ENCODE results near the gene BCL6. TPM values are rescaled to one million over a fixed set of nuclear protein-coding genes. Genes with fewer than 3 reads are reported as not detected.

BCL6 gene
- total RNA-seq, 1 donor from 2014 or later = 46.2 TPM

DNA sequence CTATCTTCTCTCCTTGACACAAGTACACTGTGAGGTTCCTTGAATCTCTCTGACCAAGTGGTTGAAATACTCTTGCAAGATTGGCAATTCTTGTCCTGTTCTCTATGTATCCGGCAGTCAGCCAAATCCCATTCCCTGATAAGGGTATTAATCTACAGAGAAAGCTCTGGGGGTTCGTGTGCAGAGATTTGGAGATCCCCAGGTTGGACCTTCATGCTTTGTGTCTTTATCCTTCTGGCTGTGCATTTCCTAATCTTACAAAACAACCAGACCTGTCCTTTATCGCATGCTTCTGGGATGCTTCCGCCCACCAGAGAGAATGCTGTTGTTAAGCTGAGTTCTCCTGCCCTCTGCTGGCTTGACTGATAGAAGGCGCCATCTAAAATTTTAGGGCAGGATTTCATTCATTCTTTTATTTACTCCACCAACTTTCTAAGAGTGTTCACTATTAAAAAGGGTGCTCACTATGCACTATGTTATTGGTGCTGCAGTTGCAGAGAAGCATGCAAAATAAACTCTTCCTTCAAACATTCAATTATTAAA lies 66.5 kb downstream of the BCL6 start:
- H3K27ac Mint-ChIP-seq (ENCODE audit: unreplicated experiment) = no peak overlapping the region
- no peak overlapping the region for H3K9ac ChIP-seq (ENCODE audit: low read length)
- H3K4me1 ChIP-seq (ENCODE audit: insufficient read depth, low read length) = no peaks in the 10 kb centered on the region
- H3K4me3 ChIP-seq (ENCODE audit: insufficient read depth, low read depth, low read length) = no peak overlapping the region
- H3K27ac ChIP-seq (ENCODE audit: low read depth, low read length) = no peak overlapping the region
- no peaks in the 10 kb centered on the region for H4K20me1 ChIP-seq (ENCODE audit: insufficient read depth, low read length)
- DNase-seq (ENCODE audit: low read depth) (peak; percentile 25), FAIRE-seq (peak; percentile 82)
- H3K4me1 Mint-ChIP-seq (ENCODE audit: low read depth, unreplicated experiment) = peaks cover 7% of the 10 kb centered on the region
- H3K4me2 ChIP-seq (ENCODE audit: low read length) = no peak overlapping the region
- H3K9me3 Mint-ChIP-seq (ENCODE audit: unreplicated experiment) = no peaks in the 10 kb centered on the region
- TF ChIP-seq EZH2 (IDR thresholded peaks at IDR 0.05; ENCODE audit: insufficient read depth, low read length) = no peak
- peak; percentile 81 for TF ChIP-seq CTCF (IDR thresholded peaks at IDR 0.05; ENCODE audit: insufficient read depth, low read depth, low read length)
- H3K79me2 ChIP-seq (ENCODE audit: insufficient read depth, low read length) = no peaks in the 10 kb centered on the region
- H3K36me3 Mint-ChIP-seq (ENCODE audit: low read depth, unreplicated experiment) = no peaks in the 10 kb centered on the region
- H3K36me3 ChIP-seq (ENCODE audit: insufficient read depth, low read length) = no peaks in the 10 kb centered on the region
- H3K27me3 Mint-ChIP-seq (ENCODE audit: low read depth, unreplicated experiment) = peaks cover 14% of the 10 kb centered on the region
- no peaks in the 10 kb centered on the region for H3K9me3 ChIP-seq (ENCODE audit: insufficient read depth, low read depth, low read length)
- no peak overlapping the region for H2AFZ ChIP-seq (ENCODE audit: low read depth, low read length)
- H3K4me3 Mint-ChIP-seq (ENCODE audit: unreplicated experiment) = no peak overlapping the region
- H3K27me3 ChIP-seq (ENCODE audit: insufficient read depth, low read length) = peaks cover 29% of the 10 kb centered on the region

DNA sequence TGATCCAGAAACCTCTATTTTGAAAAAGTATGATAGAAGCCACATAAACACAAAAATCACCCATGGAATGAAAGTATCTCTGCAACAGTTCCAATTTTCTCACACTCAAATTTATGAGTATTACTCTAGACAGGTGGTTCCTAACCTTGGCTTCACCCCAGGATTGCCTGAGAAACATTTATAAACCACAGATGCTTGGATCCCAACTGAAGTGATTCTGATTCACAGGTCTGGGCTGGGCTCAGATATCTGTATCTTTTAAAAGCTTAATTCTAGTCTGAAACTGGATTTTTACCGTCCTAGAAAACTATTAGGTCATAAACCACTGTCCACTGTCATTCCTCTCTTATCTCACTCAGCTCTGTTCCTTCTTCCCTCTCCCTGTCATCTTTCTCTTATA lies 67.7 kb downstream of the BCL6 start:
- Histone ChIP-seq H3K4me3 (ENCODE audit: insufficient read depth, low read depth, low read length) (no peak overlapping the region), H3K27ac (ENCODE audit: low read depth, low read length) (no peak overlapping the region), H3K4me2 (ENCODE audit: low read length) (no peak overlapping the region), H3K9ac (ENCODE audit: low read length) (no peak overlapping the region), H3K79me2 (ENCODE audit: insufficient read depth, low read length) (no peaks in the 10 kb centered on the region), H3K36me3 (ENCODE audit: insufficient read depth, low read length) (no peaks in the 10 kb centered on the region), H3K9me3 (ENCODE audit: insufficient read depth, low read depth, low read length) (no peaks in the 10 kb centered on the region), H3K4me1 (ENCODE audit: insufficient read depth, low read length) (no peaks in the 10 kb centered on the region), H4K20me1 (ENCODE audit: insufficient read depth, low read length) (no peaks in the 10 kb centered on the region), H3K27me3 (ENCODE audit: insufficient read depth, low read length) (peaks cover 37% of the 10 kb centered on the region), H2AFZ (ENCODE audit: low read depth, low read length) (no peak overlapping the region)
- H3K27ac Mint-ChIP-seq (ENCODE audit: unreplicated experiment) = no peak overlapping the region
- FAIRE-seq (no peak), DNase-seq (ENCODE audit: low read depth) (peak; percentile 24)
- TF ChIP-seq CTCF (IDR thresholded peaks at IDR 0.05; ENCODE audit: insufficient read depth, low read depth, low read length) (no peak), EZH2 (IDR thresholded peaks at IDR 0.05; ENCODE audit: insufficient read depth, low read length) (no peak)
- no peaks in the 10 kb centered on the region for H3K9me3 Mint-ChIP-seq (ENCODE audit: unreplicated experiment)
- peaks cover 14% of the 10 kb centered on the region for H3K27me3 Mint-ChIP-seq (ENCODE audit: low read depth, unreplicated experiment)
- peaks cover 13% of the 10 kb centered on the region for H3K4me1 Mint-ChIP-seq (ENCODE audit: low read depth, unreplicated experiment)
- H3K4me3 Mint-ChIP-seq (ENCODE audit: unreplicated experiment) = no peak overlapping the region
- H3K36me3 Mint-ChIP-seq (ENCODE audit: low read depth, unreplicated experiment) = no peaks in the 10 kb centered on the region

GRCh38 chr3:187673012-187673411 lies 72.3 kb downstream of the BCL6 start:
- Mint-ChIP-seq H3K27me3 (ENCODE audit: low read depth, unreplicated experiment) (peaks cover 42% of the 10 kb centered on the region), H3K9me3 (ENCODE audit: unreplicated experiment) (peaks cover 3% of the 10 kb centered on the region), H3K36me3 (ENCODE audit: low read depth, unreplicated experiment) (no peaks in the 10 kb centered on the region), H3K4me1 (ENCODE audit: low read depth, unreplicated experiment) (peaks cover 9% of the 10 kb centered on the region), H3K27ac (ENCODE audit: unreplicated experiment) (no peak overlapping the region), H3K4me3 (ENCODE audit: unreplicated experiment) (no peak overlapping the region)
- Histone ChIP-seq H3K36me3 (ENCODE audit: insufficient read depth, low read length) (no peaks in the 10 kb centered on the region), H3K79me2 (ENCODE audit: insufficient read depth, low read length) (no peaks in the 10 kb centered on the region), H3K4me1 (ENCODE audit: insufficient read depth, low read length) (no peaks in the 10 kb centered on the region), H3K4me3 (ENCODE audit: insufficient read depth, low read depth, low read length) (no peak overlapping the region), H3K4me2 (ENCODE audit: low read length) (no peak overlapping the region), H4K20me1 (ENCODE audit: insufficient read depth, low read length) (no peaks in the 10 kb centered on the region), H2AFZ (ENCODE audit: low read depth, low read length) (no peak overlapping the region), H3K9ac (ENCODE audit: low read length) (no peak overlapping the region), H3K27me3 (ENCODE audit: insufficient read depth, low read length) (peaks cover 50% of the 10 kb centered on the region), H3K9me3 (ENCODE audit: insufficient read depth, low read depth, low read length) (no peaks in the 10 kb centered on the region), H3K27ac (ENCODE audit: low read depth, low read length) (no peak overlapping the region)
- FAIRE-seq (no peak), DNase-seq (ENCODE audit: low read depth) (no peak)
- TF ChIP-seq EZH2 (IDR thresholded peaks at IDR 0.05; ENCODE audit: insufficient read depth, low read length) = no peak
- no peak for TF ChIP-seq CTCF (IDR thresholded peaks at IDR 0.05; ENCODE audit: insufficient read depth, low read depth, low read length)
